HFFc6 (cell line): ENCODE data around the gene CDKN1B. TPM values are rescaled to one million over a fixed set of nuclear protein-coding genes. Genes with fewer than 3 reads are reported as not detected.

ENCODE experiments used
- DNase-seq: peaks from one replicate; pipeline ENCODE4 v3.0.0-alpha.2; 2018
- H3K27ac Mint-ChIP-seq: 2 replicates; pipeline ENCODE4 v1.8.0; 2020; ENCODE audit warnings: mild to moderate bottlenecking, mixed read lengths
- H3K27me3 Mint-ChIP-seq: 2 replicates; pipeline ENCODE4 v1.8.0; 2021; ENCODE audit warnings: mild to moderate bottlenecking, moderate library complexity, mixed read lengths; ENCODE audit not compliant: insufficient read depth
- H3K36me3 Mint-ChIP-seq: 2 replicates; pipeline ENCODE4 v1.8.0; 2021; ENCODE audit warnings: low read depth, mixed read lengths
- H3K4me1 Mint-ChIP-seq: 2 replicates; pipeline ENCODE4 v1.8.0; 2020; ENCODE audit warnings: low read depth, mixed read lengths
- H3K4me3 Mint-ChIP-seq: 2 replicates; pipeline ENCODE4 v1.8.0; 2020; ENCODE audit warnings: mild to moderate bottlenecking, moderate library complexity, mixed read lengths
- H3K9me3 Mint-ChIP-seq: 2 replicates; pipeline ENCODE4 v1.8.0; 2020; ENCODE audit warnings: mild to moderate bottlenecking, mixed read lengths
- CTCF ChIP-seq: fragments of 200-600 bp; sonication (generic); IDR thresholded peaks from 2 replicates; pipeline ENCODE4 v1.5.0; 2021; ENCODE audit warnings: antibody characterized with exemption, mild to moderate bottlenecking
- long read RNA-seq: library from polyadenylated mRNA; unstranded; transcript quantifications from one replicate; pipeline ENCODE4 v2.0.0, GENCODE V29; 2019
- total RNA-seq, 6 experiments: library from RNA; stranded (reverse); fragmentation: NEBNext Ultra II Directional; extraction: Animal tissue kit (Norgen Biotek cat#: 25700); gene quantifications; 2 replicates in 1 of 6; 3 replicates in 5 of 6; pipeline ENCODE4 v1.2.3, GENCODE V29; 2021

Gene CDKN1B
- 10 to 100 TPM; 22.9 to 31.4 (median 29.7) TPM for total RNA-seq
- long read RNA-seq, transcript CDKN1B-201 (3 exons, 2,657 nt) = major isoform, 8 of 9 reads
- long read RNA-seq, partial matches to known transcripts = 1 of 9 reads
- long read RNA-seq, other reads (novel, unspliced or antisense) = 0 of 9 reads

- DNase-seq = peak; percentile 94
- H3K36me3 Mint-ChIP-seq = peaks cover 43% of the 10 kb centered on the region
Observed at GRCh38 chr12:12716793-12717585, at the start of gene CDKN1B. Gene CDKN1B (plus strand): TSS chr12:12717368. CDS start chr12:12717840, 472 bp downstream.

GRCh38 chr12:12668005-12668404 is 49.2 kb upstream of the CDKN1B start:
- no peak overlapping the region for H3K4me3 Mint-ChIP-seq
- no peaks in the 10 kb centered on the region for H3K36me3 Mint-ChIP-seq
- peaks cover 5% of the 10 kb centered on the region for H3K27me3 Mint-ChIP-seq
- H3K27ac Mint-ChIP-seq = no peak overlapping the region
- no peak for DNase-seq
- no peak for TF ChIP-seq CTCF
- H3K9me3 Mint-ChIP-seq = no peaks in the 10 kb centered on the region
- H3K4me1 Mint-ChIP-seq = peaks cover 21% of the 10 kb centered on the region

More at GRCh38 chr12:12716793-12717585, at the start of gene CDKN1B:
- peaks cover 3% of the 10 kb centered on the region for H3K27me3 Mint-ChIP-seq
- no peak for TF ChIP-seq CTCF
- H3K9me3 Mint-ChIP-seq = no peaks in the 10 kb centered on the region
- H3K4me3 Mint-ChIP-seq = peak within 1 kb of the TSS; percentile 96
- peaks cover 53% of the 10 kb centered on the region for H3K4me1 Mint-ChIP-seq
- H3K27ac Mint-ChIP-seq = peak within 1 kb of the TSS; percentile 94

- H3K36me3 Mint-ChIP-seq = no peaks in the 10 kb centered on the region
- no peak overlapping the region for H3K27ac Mint-ChIP-seq
- TF ChIP-seq CTCF = no peak
- no peak overlapping the region for H3K4me3 Mint-ChIP-seq
- no peak for DNase-seq
- peaks cover 5% of the 10 kb centered on the region for H3K27me3 Mint-ChIP-seq
- no peaks in the 10 kb centered on the region for H3K9me3 Mint-ChIP-seq
- peaks cover 28% of the 10 kb centered on the region for H3K4me1 Mint-ChIP-seq
Observed at GRCh38 chr12:12669020-12669419, 48.1 kb upstream of the CDKN1B start.

- peaks cover 28% of the 10 kb centered on the region for H3K4me1 Mint-ChIP-seq
- H3K36me3 Mint-ChIP-seq = no peaks in the 10 kb centered on the region
- peak overlapping the region; percentile 40; the same call in 1 of the 2 replicates for H3K4me3 Mint-ChIP-seq
- H3K27me3 Mint-ChIP-seq = no peaks in the 10 kb centered on the region; the same call in none of the 2 replicates
- no peak overlapping the region for H3K27ac Mint-ChIP-seq
- peak; percentile 77 for DNase-seq
- TF ChIP-seq CTCF = no peak
- H3K9me3 Mint-ChIP-seq = no peaks in the 10 kb centered on the region
Observed at GRCh38 chr12:12671850-12672660, 45.1 kb upstream of the CDKN1B start.

GRCh38 chr12:12673296-12673695 is 43.9 kb upstream of the CDKN1B start:
- Mint-ChIP-seq H3K4me1 (peaks cover 25% of the 10 kb centered on the region), H3K9me3 (no peaks in the 10 kb centered on the region), H3K27me3 (no peaks in the 10 kb centered on the region; the same call in 1 of the 2 replicates), H3K36me3 (no peaks in the 10 kb centered on the region), H3K27ac (no peak overlapping the region), H3K4me3 (no peak overlapping the region)
- no peak for TF ChIP-seq CTCF
- DNase-seq = no peak
